Nephron progenitor cell (in vitro differentiated cells): ENCODE measurements around the gene DMD.

Experiments
- DNase-seq: peaks from one replicate; pipeline ENCODE4 v3.0.0; 2021
- H3K27ac Mint-ChIP-seq: 2 replicates; pipeline ENCODE4 v1.8.0; 2021; ENCODE audit warnings: mild to moderate bottlenecking, moderate library complexity, mixed read lengths
- H3K27me3 Mint-ChIP-seq: 2 replicates; pipeline ENCODE4 v1.8.0; 2021; ENCODE audit warnings: mild to moderate bottlenecking, low read depth, mixed read lengths; ENCODE audit not compliant: poor library complexity
- H3K36me3 Mint-ChIP-seq: 2 replicates; pipeline ENCODE4 v1.8.0; 2021; ENCODE audit warnings: low read depth, mixed read lengths
- H3K4me1 Mint-ChIP-seq: 2 replicates; pipeline ENCODE4 v1.8.0; 2021; ENCODE audit warnings: mixed read lengths
- H3K4me3 Mint-ChIP-seq: 2 replicates; pipeline ENCODE4 v1.8.0; 2021; ENCODE audit warnings: mild to moderate bottlenecking, moderate library complexity, mixed read lengths
- H3K9me3 Mint-ChIP-seq: 2 replicates; pipeline ENCODE4 v1.8.0; 2021; ENCODE audit warnings: mild to moderate bottlenecking, moderate library complexity, mixed read lengths
- CTCF ChIP-seq: fragments of 200-600 bp; sonication (generic); IDR thresholded peaks from 2 replicates; pipeline ENCODE4 v1.5.0; 2021; ENCODE audit warnings: antibody characterized with exemption

The DMD gene

GRCh38 chrX:31217084-31217483 is 1994.3 kb downstream of the DMD start:
- Mint-ChIP-seq H3K36me3 (peaks cover 4% of the 10 kb centered on the region), H3K27me3 (no peaks in the 10 kb centered on the region), H3K4me1 (no peaks in the 10 kb centered on the region), H3K27ac (no peak overlapping the region), H3K9me3 (peaks cover 9% of the 10 kb centered on the region), H3K4me3 (no peak overlapping the region)
- TF ChIP-seq CTCF: no peak
- no peak for DNase-seq

GRCh38 chrX:31215277-31215815 is 1996.0 kb downstream of the DMD start:
- peaks cover 5% of the 10 kb centered on the region for H3K4me1 Mint-ChIP-seq
- no peak overlapping the region for H3K4me3 Mint-ChIP-seq
- peaks cover 9% of the 10 kb centered on the region for H3K9me3 Mint-ChIP-seq
- no peaks in the 10 kb centered on the region for H3K27me3 Mint-ChIP-seq
- H3K27ac Mint-ChIP-seq: no peak overlapping the region
- peaks cover 4% of the 10 kb centered on the region for H3K36me3 Mint-ChIP-seq
- no peak for TF ChIP-seq CTCF
- no peak for DNase-seq

- TF ChIP-seq CTCF: peak; percentile 18
- Mint-ChIP-seq H3K36me3 (peaks cover 11% of the 10 kb centered on the region), H3K27me3 (no peaks in the 10 kb centered on the region), H3K4me1 (peaks cover 12% of the 10 kb centered on the region), H3K27ac (no peak overlapping the region), H3K9me3 (peaks cover 11% of the 10 kb centered on the region), H3K4me3 (no peak overlapping the region)
- peak; percentile 3 for DNase-seq
Observed at GRCh38 chrX:31213941-31214340, 1997.4 kb downstream of the DMD start.

- DNase-seq: no peak
- H3K36me3 Mint-ChIP-seq: peaks cover 20% of the 10 kb centered on the region
- H3K9me3 Mint-ChIP-seq: peaks cover 16% of the 10 kb centered on the region
- TF ChIP-seq CTCF: no peak
- H3K4me3 Mint-ChIP-seq: no peak overlapping the region
- no peaks in the 10 kb centered on the region for H3K27me3 Mint-ChIP-seq
- no peak overlapping the region for H3K27ac Mint-ChIP-seq
- H3K4me1 Mint-ChIP-seq: peaks cover 14% of the 10 kb centered on the region
Observed at GRCh38 chrX:31212856-31213748, 1998.2 kb downstream of the DMD start.

- Mint-ChIP-seq H3K27me3 (no peaks in the 10 kb centered on the region), H3K9me3 (peaks cover 22% of the 10 kb centered on the region), H3K4me3 (no peak overlapping the region), H3K36me3 (peaks cover 30% of the 10 kb centered on the region), H3K4me1 (peaks cover 14% of the 10 kb centered on the region), H3K27ac (peak overlapping the region; percentile 72)
- no peak for TF ChIP-seq CTCF
- no peak for DNase-seq
Observed at GRCh38 chrX:31209005-31209628, 2002.2 kb downstream of the DMD start.
